CD4-positive, alpha-beta T cell treated with Interferon alpha-2 for 1 hour (primary cell): Measurements from ENCODE around the gene NOP10.

Experiments
- DNase-seq, 2 donors: peaks; one replicate each; pipeline ENCODE4 v3.0.0-alpha.2; 2020 to 2022

Gene NOP10

GRCh38 chr15:34330279-34330678, 12.7 kb downstream of the NOP10 start:
- DNase-seq = no peak

GRCh38 chr15:34329006-34329405, 13.9 kb downstream of the NOP10 start:
- no peak for DNase-seq

GRCh38 chr15:34327906-34328305, 15.0 kb downstream of the NOP10 start:
- peak in 1 of 2 donors; percentile 35 for DNase-seq

- no peak for DNase-seq
Observed at GRCh38 chr15:34325368-34325767, 17.6 kb downstream of the NOP10 start.

- no peak for DNase-seq
Observed at GRCh38 chr15:34324933-34325332, 18.0 kb downstream of the NOP10 start.

- no peak for DNase-seq
Observed at GRCh38 chr15:34323217-34323616, 19.7 kb downstream of the NOP10 start.

GRCh38 chr15:34318277-34319079, 24.5 kb downstream of the NOP10 start:
- DNase-seq = peak; percentile 22 to 42

GRCh38 chr15:34314491-34315490, 28.1 kb downstream of the NOP10 start:
- DNase-seq = no peak

GRCh38 chr15:34311563-34311962, 31.4 kb downstream of the NOP10 start:
- no peak for DNase-seq

- DNase-seq = no peak
Observed at GRCh38 chr15:34304613-34305012, 38.3 kb downstream of the NOP10 start.

- no peak for DNase-seq
Observed at GRCh38 chr15:34301058-34301457, 41.9 kb downstream of the NOP10 start.

GRCh38 chr15:34297059-34297458, 45.9 kb downstream of the NOP10 start:
- no peak for DNase-seq

GRCh38 chr15:34292621-34293020, 50.3 kb downstream of the NOP10 start:
- DNase-seq = no peak
